T-helper 1 cell treated with Interleukin-12 subunit alpha and Interleukin-12 subunit beta and Interleukin-4 antibody, amounts not matched to agents 30 μg/mL and 1 μg/mL, for 36 hours (primary cell): Measurements from ENCODE around the gene CRLF1.
"Not testable (repeated sequence)": the region's sequence is repeated elsewhere in the genome, so short reads cannot be mapped to it uniquely, and the experiment has no call there.

ENCODE experiments used
- H3K27ac Mint-ChIP-seq: one replicate; pipeline ENCODE4 v1.8.0; 2021; ENCODE audit warnings: mild to moderate bottlenecking, mixed read lengths
- H3K27me3 Mint-ChIP-seq: one replicate; pipeline ENCODE4 v1.8.0; 2021; ENCODE audit warnings: low read depth, mixed read lengths
- H3K36me3 Mint-ChIP-seq: one replicate; pipeline ENCODE4 v1.8.0; 2021; ENCODE audit warnings: low read depth, mixed read lengths
- H3K4me1 Mint-ChIP-seq: one replicate; pipeline ENCODE4 v1.8.0; 2021; ENCODE audit warnings: low read depth, mixed read lengths
- H3K4me3 Mint-ChIP-seq: one replicate; pipeline ENCODE4 v1.8.0; 2021; ENCODE audit warnings: mild to moderate bottlenecking, moderate library complexity, mixed read lengths
- H3K9me3 Mint-ChIP-seq: one replicate; pipeline ENCODE4 v1.8.0; 2021; ENCODE audit warnings: mixed read lengths

CRLF1 gene

DNA sequence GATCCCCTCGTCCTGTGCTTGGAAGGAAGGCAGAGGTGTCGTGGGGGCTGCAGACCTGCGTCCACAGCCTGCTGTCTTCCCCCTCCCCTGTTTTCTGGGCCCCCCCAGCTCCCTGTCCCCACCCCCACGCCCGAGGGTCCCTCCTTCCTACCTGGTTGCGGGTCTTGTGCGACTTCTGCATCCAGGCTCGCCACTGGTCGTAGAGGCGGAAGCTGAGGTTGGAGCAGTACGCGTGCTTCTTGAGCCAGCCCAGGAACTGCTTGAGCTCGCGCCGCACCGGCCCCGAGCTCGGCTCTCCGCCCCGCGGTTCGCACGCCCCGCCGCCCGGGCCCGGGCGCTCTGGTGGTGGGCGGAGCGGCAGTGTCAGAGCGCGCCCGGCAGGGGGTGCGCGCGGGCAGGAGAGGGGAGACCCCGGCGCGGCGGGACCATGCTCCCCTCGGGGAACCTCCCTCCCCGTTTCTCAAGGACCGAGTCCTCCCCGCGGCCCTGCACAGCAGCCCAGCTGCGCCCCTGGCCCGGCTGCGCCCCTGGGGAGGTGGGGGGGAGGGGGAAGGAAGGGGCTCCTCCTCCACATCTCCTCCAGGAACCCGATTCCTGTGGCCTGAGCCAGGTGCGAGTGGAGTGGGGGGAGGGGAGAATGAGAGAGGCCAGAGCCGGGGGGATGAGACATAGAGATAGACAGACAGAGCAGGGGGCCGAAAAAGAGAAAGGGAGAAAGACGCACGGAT, 12.3 kb downstream of the CRLF1 start:
- Mint-ChIP-seq H3K4me1 (peaks cover 20% of the 10 kb centered on the region), H3K9me3 (no peaks in the 10 kb centered on the region), H3K27ac (no peak overlapping the region), H3K27me3 (peaks cover 16% of the 10 kb centered on the region), H3K4me3 (peak overlapping the region; percentile 72), H3K36me3 (peaks cover 12% of the 10 kb centered on the region)

DNA sequence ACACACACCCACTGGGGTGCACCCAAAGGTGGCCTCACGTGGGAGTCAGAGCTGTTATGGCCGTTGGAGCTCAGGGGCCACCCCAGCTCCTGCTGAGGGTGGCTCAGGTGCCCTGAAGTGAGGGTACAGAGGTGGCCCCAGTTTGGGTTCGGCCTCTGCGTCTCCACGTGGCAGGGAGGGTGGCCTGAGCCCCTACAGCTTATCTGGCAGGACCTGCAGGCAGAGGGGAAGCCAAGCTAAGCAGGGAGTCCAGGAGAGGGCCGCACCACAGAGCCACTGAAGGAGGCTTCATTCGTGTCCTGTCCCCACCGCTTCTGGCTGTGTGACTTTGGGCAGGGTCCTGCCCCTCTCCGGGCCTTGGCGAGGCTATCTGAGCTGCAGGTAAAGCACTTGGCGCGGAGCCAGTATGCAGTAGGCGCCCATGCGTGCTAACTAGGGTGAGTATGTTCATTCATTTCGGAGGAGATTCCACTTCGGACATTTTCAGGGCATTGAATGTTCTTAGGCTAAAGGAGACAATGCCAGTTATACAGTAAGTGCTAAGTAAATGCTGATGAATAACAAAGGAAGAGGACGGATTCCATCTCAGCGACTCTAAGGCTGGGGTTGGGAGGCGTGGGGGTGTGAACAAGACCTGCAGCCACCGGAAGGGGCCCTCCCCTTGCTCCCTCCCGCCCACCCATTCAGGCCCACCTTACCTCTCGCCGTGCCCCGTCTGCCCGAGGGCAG, 13.1 kb downstream of the CRLF1 start:
- Mint-ChIP-seq H3K4me3 (peak overlapping the region; percentile 60), H3K4me1 (peaks cover 20% of the 10 kb centered on the region), H3K36me3 (peaks cover 12% of the 10 kb centered on the region), H3K27ac (no peak overlapping the region), H3K27me3 (peaks cover 13% of the 10 kb centered on the region), H3K9me3 (no peaks in the 10 kb centered on the region)

DNA sequence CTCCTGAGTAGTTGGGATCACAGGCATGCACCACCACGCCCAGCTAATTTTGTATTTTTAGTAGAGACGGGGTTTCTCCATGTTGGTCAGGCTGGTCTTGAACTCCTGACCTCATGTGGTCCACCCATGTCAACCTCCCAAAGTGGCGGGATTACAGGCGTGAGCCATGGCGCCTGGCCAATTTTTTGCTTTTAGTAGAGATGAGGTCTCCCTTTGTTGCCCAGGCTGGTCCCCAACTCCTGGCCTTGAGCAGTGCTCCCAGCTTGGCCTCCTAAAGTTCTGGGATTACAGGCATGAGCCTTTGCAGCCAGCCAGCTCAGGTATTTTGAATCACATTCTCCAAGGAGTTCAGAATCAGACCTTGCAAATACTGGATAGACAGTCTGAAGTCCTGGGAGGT, 13.9 kb downstream of the CRLF1 start:
- H3K27ac Mint-ChIP-seq, H3K9me3 Mint-ChIP-seq, H3K4me3 Mint-ChIP-seq: not testable (repeated sequence)
- H3K36me3 Mint-ChIP-seq = peaks cover 12% of the 10 kb centered on the region
- H3K4me1 Mint-ChIP-seq = peaks cover 27% of the 10 kb centered on the region
- H3K27me3 Mint-ChIP-seq = peaks cover 13% of the 10 kb centered on the region

- no peak overlapping the region for H3K27ac Mint-ChIP-seq
- peak overlapping the region; percentile 51 for H3K4me3 Mint-ChIP-seq
- H3K36me3 Mint-ChIP-seq = peaks cover 12% of the 10 kb centered on the region
- H3K9me3 Mint-ChIP-seq = no peaks in the 10 kb centered on the region
- H3K27me3 Mint-ChIP-seq = peaks cover 13% of the 10 kb centered on the region
- H3K4me1 Mint-ChIP-seq = peaks cover 29% of the 10 kb centered on the region
Measured at GRCh38 chr19:18591735-18592385, 14.7 kb downstream of the CRLF1 start.

- peaks cover 35% of the 10 kb centered on the region for H3K4me1 Mint-ChIP-seq
- peak overlapping the region; percentile 87 for H3K27ac Mint-ChIP-seq
- peaks cover 12% of the 10 kb centered on the region for H3K36me3 Mint-ChIP-seq
- H3K27me3 Mint-ChIP-seq = peaks cover 7% of the 10 kb centered on the region
- H3K9me3 Mint-ChIP-seq = no peaks in the 10 kb centered on the region
- peak overlapping the region; percentile 88 for H3K4me3 Mint-ChIP-seq
Measured at GRCh38 chr19:18590273-18591272, 16.0 kb downstream of the CRLF1 start.

DNA sequence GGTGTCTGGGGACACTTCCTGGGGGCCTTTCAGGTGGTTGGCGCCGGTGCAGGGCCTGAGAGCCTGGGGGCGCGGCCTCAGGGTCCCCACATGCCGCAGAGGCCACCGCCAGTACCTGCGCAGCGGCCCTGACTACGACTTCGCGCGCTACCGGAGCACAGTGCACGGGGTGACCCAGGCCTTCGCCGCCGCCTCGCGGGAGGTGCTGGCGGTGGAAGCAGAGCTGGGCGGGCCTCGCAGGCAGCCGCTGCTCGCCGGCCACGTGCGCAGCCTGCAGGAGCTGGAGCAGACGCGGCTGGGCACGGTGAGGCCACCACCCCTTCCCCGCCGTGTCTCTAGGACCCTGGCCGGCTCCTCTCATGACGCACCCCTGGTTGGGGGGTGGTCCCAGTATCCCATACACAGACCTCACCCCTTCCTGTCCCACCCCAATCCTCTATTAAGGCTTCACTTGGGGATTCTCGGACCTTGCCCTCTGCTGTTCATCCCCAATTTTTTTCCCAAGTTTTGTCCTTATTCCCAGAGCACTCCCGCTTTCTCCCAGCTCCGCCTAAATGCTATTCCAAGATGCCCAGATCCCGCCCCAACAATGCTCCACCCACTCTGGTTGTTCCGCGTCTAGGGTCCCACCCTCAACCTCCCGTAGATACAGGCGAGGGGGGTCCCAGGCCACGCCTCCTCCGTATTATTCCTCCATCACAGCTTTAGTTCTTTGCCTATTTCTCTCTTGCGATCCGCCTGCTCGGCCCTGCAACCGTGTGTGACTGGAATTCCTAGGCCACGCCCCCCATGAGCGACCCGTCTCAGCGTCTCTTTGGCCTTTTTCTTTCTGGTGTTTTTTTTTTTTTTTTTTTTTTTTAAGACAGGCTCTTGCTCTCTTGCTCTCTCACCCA, 17.0 kb downstream of the CRLF1 start:
- Mint-ChIP-seq H3K9me3 (no peaks in the 10 kb centered on the region), H3K4me3 (peak overlapping the region; percentile 88), H3K27ac (peak overlapping the region; percentile 94), H3K36me3 (peaks cover 11% of the 10 kb centered on the region), H3K27me3 (peaks cover 2% of the 10 kb centered on the region), H3K4me1 (peaks cover 38% of the 10 kb centered on the region)

GRCh38 chr19:18588611-18589379, 17.8 kb downstream of the CRLF1 start, which contains the start of gene REX1BD:
Gene REX1BD (plus strand): TSS chr19:18588798. CDS start chr19:18588802, 4 bp downstream.
- Mint-ChIP-seq H3K27me3 (no peaks in the 10 kb centered on the region), H3K4me1 (peaks cover 40% of the 10 kb centered on the region)

GRCh38 chr19:18587962-18588610, 18.5 kb downstream of the CRLF1 start:
- no peaks in the 10 kb centered on the region for H3K9me3 Mint-ChIP-seq

More at GRCh38 chr19:18588611-18589379, 17.8 kb downstream of the CRLF1 start, which contains the start of gene REX1BD:
- H3K36me3 Mint-ChIP-seq = peaks cover 11% of the 10 kb centered on the region
- H3K9me3 Mint-ChIP-seq = no peaks in the 10 kb centered on the region
- peak within 1 kb of the TSS; percentile 88 for H3K4me3 Mint-ChIP-seq
- H3K27ac Mint-ChIP-seq = peak within 1 kb of the TSS; percentile 95

DNA sequence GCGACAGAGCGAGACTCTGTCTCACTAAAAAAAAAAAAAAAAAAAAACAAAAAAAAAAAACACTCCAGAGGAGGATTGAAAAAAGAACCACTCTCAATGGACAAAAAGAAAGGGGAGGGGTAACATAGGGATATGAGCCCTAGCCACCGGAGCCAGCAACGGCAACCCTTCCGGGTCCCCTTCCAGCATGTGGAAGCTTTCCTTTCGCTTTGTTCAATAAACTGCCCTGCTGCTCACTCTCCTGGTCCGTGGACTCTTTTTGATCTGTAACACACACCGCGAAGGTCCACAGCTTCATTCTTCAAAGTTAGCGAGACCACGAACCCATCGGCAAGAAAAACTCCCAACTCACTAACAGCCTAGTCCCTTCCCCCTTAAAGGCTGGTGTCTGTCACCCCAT, 19.0 kb downstream of the CRLF1 start:
- peaks cover 36% of the 10 kb centered on the region for H3K4me1 Mint-ChIP-seq
- no peaks in the 10 kb centered on the region for H3K27me3 Mint-ChIP-seq
- peak overlapping the region; percentile 88 for H3K4me3 Mint-ChIP-seq
- peaks cover 11% of the 10 kb centered on the region for H3K36me3 Mint-ChIP-seq
- no peaks in the 10 kb centered on the region for H3K9me3 Mint-ChIP-seq
- peak overlapping the region; percentile 95 for H3K27ac Mint-ChIP-seq

More at GRCh38 chr19:18587962-18588610, 18.5 kb downstream of the CRLF1 start:
- peak overlapping the region; percentile 88 for H3K4me3 Mint-ChIP-seq
- H3K4me1 Mint-ChIP-seq = peaks cover 36% of the 10 kb centered on the region
- peak overlapping the region; percentile 95 for H3K27ac Mint-ChIP-seq
- H3K27me3 Mint-ChIP-seq = no peaks in the 10 kb centered on the region
- H3K36me3 Mint-ChIP-seq = peaks cover 11% of the 10 kb centered on the region

DNA sequence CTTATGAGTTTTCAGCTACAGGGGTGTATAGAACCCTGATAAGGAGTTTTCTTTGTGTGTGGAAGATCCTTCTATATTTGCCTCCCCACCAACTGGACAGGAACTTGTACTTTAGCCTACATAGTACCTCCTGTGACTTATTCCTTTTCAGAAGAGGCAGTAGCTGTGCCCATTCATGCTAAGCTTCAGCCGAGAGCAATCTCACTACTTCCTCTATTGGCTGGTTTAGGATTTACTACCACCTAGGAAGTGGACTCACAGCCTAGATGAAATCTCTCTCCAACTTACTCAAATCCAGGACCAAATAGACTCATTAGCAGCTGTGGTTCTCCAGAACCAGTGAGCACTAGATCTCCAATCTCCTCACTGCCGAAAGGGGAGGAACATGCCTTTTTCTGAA, 20.3 kb downstream of the CRLF1 start:
- no peaks in the 10 kb centered on the region for H3K9me3 Mint-ChIP-seq
- H3K27ac Mint-ChIP-seq = peak overlapping the region; percentile 57
- no peak overlapping the region for H3K4me3 Mint-ChIP-seq
- peaks cover 8% of the 10 kb centered on the region for H3K36me3 Mint-ChIP-seq
- no peaks in the 10 kb centered on the region for H3K27me3 Mint-ChIP-seq
- peaks cover 36% of the 10 kb centered on the region for H3K4me1 Mint-ChIP-seq

- no peaks in the 10 kb centered on the region for H3K27me3 Mint-ChIP-seq
- peaks cover 6% of the 10 kb centered on the region for H3K4me1 Mint-ChIP-seq
- no peaks in the 10 kb centered on the region for H3K9me3 Mint-ChIP-seq
- no peak overlapping the region for H3K27ac Mint-ChIP-seq
- peaks cover 12% of the 10 kb centered on the region for H3K36me3 Mint-ChIP-seq
- no peak overlapping the region for H3K4me3 Mint-ChIP-seq
Measured at GRCh38 chr19:18580311-18580710, 26.3 kb downstream of the CRLF1 start.

GRCh38 chr19:18577365-18577914, 29.2 kb downstream of the CRLF1 start:
- Mint-ChIP-seq H3K9me3 (no peaks in the 10 kb centered on the region), H3K4me1 (peaks cover 11% of the 10 kb centered on the region), H3K4me3 (no peak overlapping the region), H3K27me3 (no peaks in the 10 kb centered on the region), H3K36me3 (peaks cover 29% of the 10 kb centered on the region), H3K27ac (no peak overlapping the region)
